OCI-LY1 (cell line): ENCODE results near the gene LPAR1.

Experiments
- CTCF ChIP-seq: fragments of 200-600 bp; sonication (generic), shearing (Covaris generic); IDR thresholded peaks from 2 replicates; pipeline ENCODE4 v1.5.1; 2017; ENCODE audit warnings: mild to moderate bottlenecking, antibody characterized with exemption, low read length, moderate library complexity, mixed read lengths
- EZH2 ChIP-seq: fragments of 200-600 bp; sonication (generic), shearing (Covaris generic); IDR thresholded peaks from 2 replicates; pipeline ENCODE4 v1.8.0; 2017; ENCODE audit warnings: borderline replicate concordance, mixed run types, mild to moderate bottlenecking, antibody characterized with exemption, low read length, moderate library complexity, mixed read lengths

GRCh38 chr9:111065414-111065813, 27.1 kb upstream of the LPAR1 start:
- TF ChIP-seq CTCF (no peak), EZH2 (no peak)
